Measurements from ENCODE around the gene MAP4K4.
A peak's percentile ranks its signal among the peaks of the same experiment; 100 is the strongest.

The MAP4K4 gene

GRCh38 chr2:101697124-101698013 is at the start of gene MAP4K4:
Gene MAP4K4 (plus strand): TSS chr2:101697707. CDS start chr2:101698081, 374 bp downstream.
- DNase-seq (ENCODE audit: low read depth) = peak; percentile 91

- DNase-seq (ENCODE audit: low read depth) = no peak
These were observed 44.0 kb upstream of the MAP4K4 start for GRCh38 chr2:101653469-101653868.

- peak; percentile 15 for DNase-seq (ENCODE audit: low read depth)
These were observed 41.6 kb upstream of the MAP4K4 start for GRCh38 chr2:101655702-101656422.

GRCh38 chr2:101657787-101658186 is 39.7 kb upstream of the MAP4K4 start:
- DNase-seq (ENCODE audit: low read depth) = no peak

- DNase-seq (ENCODE audit: low read depth) = no peak
These were observed 39.1 kb upstream of the MAP4K4 start for GRCh38 chr2:101658387-101658786.

GRCh38 chr2:101665312-101665711 is 32.2 kb upstream of the MAP4K4 start:
- no peak for DNase-seq (ENCODE audit: low read depth)

GRCh38 chr2:101667823-101668222 is 29.7 kb upstream of the MAP4K4 start:
- no peak for DNase-seq (ENCODE audit: low read depth)

- DNase-seq (ENCODE audit: low read depth) = no peak
These were observed 25.5 kb upstream of the MAP4K4 start for GRCh38 chr2:101672047-101672446.

GRCh38 chr2:101673920-101674319 is 23.6 kb upstream of the MAP4K4 start:
- DNase-seq (ENCODE audit: low read depth) = no peak

- DNase-seq (ENCODE audit: low read depth) = no peak
These were observed 22.0 kb upstream of the MAP4K4 start for GRCh38 chr2:101675512-101675911.

GRCh38 chr2:101676674-101677073 is 20.8 kb upstream of the MAP4K4 start:
- no peak for DNase-seq (ENCODE audit: low read depth)

GRCh38 chr2:101677658-101678057 is 19.8 kb upstream of the MAP4K4 start:
- DNase-seq (ENCODE audit: low read depth) = no peak

GRCh38 chr2:101678379-101678778 is 19.1 kb upstream of the MAP4K4 start:
- no peak for DNase-seq (ENCODE audit: low read depth)

- peak; percentile 65 for DNase-seq (ENCODE audit: low read depth)
These were observed 18.3 kb upstream of the MAP4K4 start for GRCh38 chr2:101679037-101679726.

GRCh38 chr2:101679801-101680487 is 17.6 kb upstream of the MAP4K4 start:
- DNase-seq (ENCODE audit: low read depth) = no peak

GRCh38 chr2:101682311-101682710 is 15.2 kb upstream of the MAP4K4 start:
- no peak for DNase-seq (ENCODE audit: low read depth)

- DNase-seq (ENCODE audit: low read depth) = no peak
These were observed 13.2 kb upstream of the MAP4K4 start for GRCh38 chr2:101684313-101684712.

GRCh38 chr2:101688261-101688660 is 9.2 kb upstream of the MAP4K4 start:
- peak; percentile 63 for DNase-seq (ENCODE audit: low read depth)

GRCh38 chr2:101689114-101689825 is 8.2 kb upstream of the MAP4K4 start:
- no peak for DNase-seq (ENCODE audit: low read depth)

GRCh38 chr2:101690547-101691152 is 6.9 kb upstream of the MAP4K4 start:
- no peak for DNase-seq (ENCODE audit: low read depth)

GRCh38 chr2:101692041-101692440 is 5.5 kb upstream of the MAP4K4 start:
- DNase-seq (ENCODE audit: low read depth) = no peak
